Measurements from ENCODE around the gene STK16. TPM values are rescaled to one million over a fixed set of nuclear protein-coding genes. Genes with fewer than 3 reads are reported as not detected.

The STK16 gene
- total and polyA plus RNA-seq, 2 of the 13 experiments (the other 11 are each of a cell fraction or from before 2014, with no cell fraction given), result 28.0 to 50.9 TPM

DNA sequence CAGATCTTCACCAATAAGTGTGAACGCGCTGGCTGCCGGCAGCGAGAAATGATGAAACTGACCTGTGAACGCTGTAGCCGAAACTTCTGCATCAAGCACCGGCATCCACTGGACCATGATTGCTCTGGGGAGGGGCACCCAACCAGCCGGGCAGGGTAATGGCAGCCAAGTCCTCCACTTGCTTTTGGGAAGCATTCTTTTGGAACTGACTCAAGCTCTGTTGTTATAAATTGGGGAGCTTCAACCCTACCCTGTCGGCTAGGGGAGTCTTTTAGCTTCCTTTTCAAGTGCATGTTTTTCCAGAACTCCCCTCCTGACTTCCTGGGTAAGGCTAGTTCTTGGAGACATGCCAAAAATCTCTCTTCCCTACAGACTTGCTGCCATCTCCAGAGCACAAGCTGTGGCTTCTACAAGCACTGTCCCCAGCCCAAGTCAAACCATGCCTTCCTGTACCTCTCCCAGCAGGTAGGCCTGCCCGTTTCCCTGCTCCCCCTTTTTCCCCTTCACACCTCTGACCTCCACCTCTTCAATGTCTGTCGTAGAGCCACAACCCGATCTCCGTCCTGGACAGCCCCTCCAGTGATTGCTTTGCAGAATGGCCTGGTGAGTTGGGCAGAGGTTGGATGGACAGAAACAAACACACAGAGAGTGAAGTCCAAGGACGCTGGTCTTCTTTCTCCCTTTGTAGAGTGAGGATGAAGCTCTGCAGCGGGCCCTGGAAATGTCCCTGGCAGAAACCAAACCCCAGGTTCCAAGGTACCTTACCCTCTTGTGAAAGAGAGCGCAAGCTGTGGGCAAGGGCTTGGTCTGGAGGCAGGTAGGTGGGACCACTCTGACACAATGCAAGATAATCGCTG is 37.2 kb upstream of the STK16 start (continued):
- TF ChIP-seq, protein P1, sequence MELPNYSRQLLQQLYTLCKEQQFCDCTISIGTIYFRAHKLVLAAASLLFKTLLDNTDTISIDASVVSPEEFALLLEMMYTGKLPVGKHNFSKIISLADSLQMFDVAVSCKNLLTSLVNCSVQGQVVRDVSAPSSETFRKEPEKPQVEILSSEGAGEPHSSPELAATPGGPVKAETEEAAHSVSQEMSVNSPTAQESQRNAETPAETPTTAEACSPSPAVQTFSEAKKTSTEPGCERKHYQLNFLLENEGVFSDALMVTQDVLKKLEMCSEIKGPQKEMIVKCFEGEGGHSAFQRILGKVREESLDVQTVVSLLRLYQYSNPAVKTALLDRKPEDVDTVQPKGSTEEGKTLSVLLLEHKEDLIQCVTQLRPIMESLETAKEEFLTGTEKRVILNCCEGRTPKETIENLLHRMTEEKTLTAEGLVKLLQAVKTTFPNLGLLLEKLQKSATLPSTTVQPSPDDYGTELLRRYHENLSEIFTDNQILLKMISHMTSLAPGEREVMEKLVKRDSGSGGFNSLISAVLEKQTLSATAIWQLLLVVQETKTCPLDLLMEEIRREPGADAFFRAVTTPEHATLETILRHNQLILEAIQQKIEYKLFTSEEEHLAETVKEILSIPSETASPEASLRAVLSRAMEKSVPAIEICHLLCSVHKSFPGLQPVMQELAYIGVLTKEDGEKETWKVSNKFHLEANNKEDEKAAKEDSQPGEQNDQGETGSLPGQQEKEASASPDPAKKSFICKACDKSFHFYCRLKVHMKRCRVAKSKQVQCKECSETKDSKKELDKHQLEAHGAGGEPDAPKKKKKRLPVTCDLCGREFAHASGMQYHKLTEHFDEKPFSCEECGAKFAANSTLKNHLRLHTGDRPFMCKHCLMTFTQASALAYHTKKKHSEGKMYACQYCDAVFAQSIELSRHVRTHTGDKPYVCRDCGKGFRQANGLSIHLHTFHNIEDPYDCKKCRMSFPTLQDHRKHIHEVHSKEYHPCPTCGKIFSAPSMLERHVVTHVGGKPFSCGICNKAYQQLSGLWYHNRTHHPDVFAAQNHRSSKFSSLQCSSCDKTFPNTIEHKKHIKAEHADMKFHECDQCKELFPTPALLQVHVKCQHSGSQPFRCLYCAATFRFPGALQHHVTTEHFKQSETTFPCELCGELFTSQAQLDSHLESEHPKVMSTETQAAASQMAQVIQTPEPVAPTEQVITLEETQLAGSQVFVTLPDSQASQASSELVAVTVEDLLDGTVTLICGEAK (IDR thresholded peaks at IDR 0.05), result no peak
- TF ChIP-seq, protein P1 (CRISPR knock-in tag; IDR thresholded peaks at IDR 0.05), result 0 out of 2 replicates have a peak, but pooled peaks have one; percentile 62
- TF ChIP-seq SIX1 (CRISPR knock-in tag; IDR thresholded peaks at IDR 0.05; ENCODE audit: borderline replicate concordance) (0 out of 2 replicates have a peak, but pooled peaks have one; percentile 55), ZNF761 (CRISPR knock-in tag; conservative IDR thresholded peaks at IDR 0.05) (no peak), NFIB (CRISPR knock-in tag; IDR thresholded peaks at IDR 0.05; ENCODE audit: borderline replicate concordance) (no peak), CEBPB (IDR thresholded peaks at IDR 0.05; ENCODE audit: borderline replicate concordance, low read depth, low read length) (peak; percentile 61; the same call in 1 of the 2 replicates), ELF3 (CRISPR knock-in tag; IDR thresholded peaks at IDR 0.05) (peak; percentile 72; the same call in 1 of the 2 replicates), ETV6 (CRISPR knock-in tag; conservative IDR thresholded peaks at IDR 0.05) (no peak), FOXO1 (CRISPR knock-in tag; IDR thresholded peaks at IDR 0.05) (peak; percentile 91), NAIF1 (CRISPR knock-in tag; IDR thresholded peaks at IDR 0.05; ENCODE audit: borderline replicate concordance) (no peak), ZBTB7B (CRISPR knock-in tag; IDR thresholded peaks at IDR 0.05) (peak; percentile 87), TCF7L2 (IDR thresholded peaks at IDR 0.05; ENCODE audit: low read depth, low read length) (no peak), ZFP1 (CRISPR knock-in tag; IDR thresholded peaks at IDR 0.05) (peak; percentile 83; the same call in 1 of the 2 replicates), ZNF205 (CRISPR knock-in tag; IDR thresholded peaks at IDR 0.05) (no peak; the same call in 1 of the 2 replicates), KAT7 (CRISPR knock-in tag; IDR thresholded peaks at IDR 0.05; ENCODE audit: borderline replicate concordance) (peak; percentile 32; the same call in 1 of the 2 replicates), SMC3 (IDR thresholded peaks at IDR 0.05; ENCODE audit: low read length) (peak; percentile 46; the same call in 1 of the 2 replicates), FOXK1 (CRISPR knock-in tag; IDR thresholded peaks at IDR 0.05; ENCODE audit: borderline replicate concordance, low read depth) (peak; percentile 52; the same call in 1 of the 2 replicates)
- TF ChIP-seq, protein P2, sequence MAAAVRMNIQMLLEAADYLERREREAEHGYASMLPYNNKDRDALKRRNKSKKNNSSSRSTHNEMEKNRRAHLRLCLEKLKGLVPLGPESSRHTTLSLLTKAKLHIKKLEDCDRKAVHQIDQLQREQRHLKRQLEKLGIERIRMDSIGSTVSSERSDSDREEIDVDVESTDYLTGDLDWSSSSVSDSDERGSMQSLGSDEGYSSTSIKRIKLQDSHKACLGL (CRISPR knock-in tag; IDR thresholded peaks at IDR 0.05), result peak; percentile 10; the same call in 1 of the 2 replicates
- TF ChIP-seq, protein P3, sequence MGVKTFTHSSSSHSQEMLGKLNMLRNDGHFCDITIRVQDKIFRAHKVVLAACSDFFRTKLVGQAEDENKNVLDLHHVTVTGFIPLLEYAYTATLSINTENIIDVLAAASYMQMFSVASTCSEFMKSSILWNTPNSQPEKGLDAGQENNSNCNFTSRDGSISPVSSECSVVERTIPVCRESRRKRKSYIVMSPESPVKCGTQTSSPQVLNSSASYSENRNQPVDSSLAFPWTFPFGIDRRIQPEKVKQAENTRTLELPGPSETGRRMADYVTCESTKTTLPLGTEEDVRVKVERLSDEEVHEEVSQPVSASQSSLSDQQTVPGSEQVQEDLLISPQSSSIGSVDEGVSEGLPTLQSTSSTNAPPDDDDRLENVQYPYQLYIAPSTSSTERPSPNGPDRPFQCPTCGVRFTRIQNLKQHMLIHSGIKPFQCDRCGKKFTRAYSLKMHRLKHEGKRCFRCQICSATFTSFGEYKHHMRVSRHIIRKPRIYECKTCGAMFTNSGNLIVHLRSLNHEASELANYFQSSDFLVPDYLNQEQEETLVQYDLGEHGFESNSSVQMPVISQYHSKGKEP (CRISPR knock-in tag; IDR thresholded peaks at IDR 0.05), result no peak
